ENCODE data around the gene SMARCAL1.
A peak's percentile ranks its signal among the peaks of the same experiment; 100 is the strongest.

Gene SMARCAL1

GRCh38 chr2:216392945-216393840 lies 19.1 kb upstream of the SMARCAL1 start:
- DNase-seq (ENCODE audit: low read depth), result no peak

GRCh38 chr2:216394881-216395280 lies 17.4 kb upstream of the SMARCAL1 start:
- DNase-seq (ENCODE audit: low read depth), result no peak

- DNase-seq (ENCODE audit: low read depth), result no peak
Observed at GRCh38 chr2:216399621-216400020, 12.7 kb upstream of the SMARCAL1 start.

GRCh38 chr2:216402751-216403150 lies 9.5 kb upstream of the SMARCAL1 start:
- DNase-seq (ENCODE audit: low read depth), result no peak

- DNase-seq (ENCODE audit: low read depth), result peak; percentile 15
Observed at GRCh38 chr2:216404010-216404618, 8.2 kb upstream of the SMARCAL1 start.

- no peak for DNase-seq (ENCODE audit: low read depth)
Observed at GRCh38 chr2:216405588-216405987, 6.7 kb upstream of the SMARCAL1 start.

GRCh38 chr2:216406826-216407225 lies 5.5 kb upstream of the SMARCAL1 start:
- no peak for DNase-seq (ENCODE audit: low read depth)

GRCh38 chr2:216408426-216409290 lies 3.6 kb upstream of the SMARCAL1 start:
- no peak for DNase-seq (ENCODE audit: low read depth)

GRCh38 chr2:216410550-216410949 lies 1.7 kb upstream of the SMARCAL1 start:
- DNase-seq (ENCODE audit: low read depth), result no peak

- no peak for DNase-seq (ENCODE audit: low read depth)
Observed at GRCh38 chr2:216413882-216414281, 1.6 kb downstream of the SMARCAL1 start.

GRCh38 chr2:216414772-216415319 lies 2.6 kb downstream of the SMARCAL1 start:
- no peak for DNase-seq (ENCODE audit: low read depth)

- DNase-seq (ENCODE audit: low read depth), result no peak
Observed at GRCh38 chr2:216415541-216415940, 3.3 kb downstream of the SMARCAL1 start.

GRCh38 chr2:216416571-216417307 lies 4.5 kb downstream of the SMARCAL1 start:
- DNase-seq (ENCODE audit: low read depth), result no peak

- no peak for DNase-seq (ENCODE audit: low read depth)
Observed at GRCh38 chr2:216418981-216419380, 6.7 kb downstream of the SMARCAL1 start.

- DNase-seq (ENCODE audit: low read depth), result no peak
Observed at GRCh38 chr2:216420367-216421101, 8.2 kb downstream of the SMARCAL1 start.

- no peak for DNase-seq (ENCODE audit: low read depth)
Observed at GRCh38 chr2:216423071-216423470, 10.8 kb downstream of the SMARCAL1 start.

GRCh38 chr2:216424274-216424673 lies 12.0 kb downstream of the SMARCAL1 start:
- DNase-seq (ENCODE audit: low read depth), result no peak

- DNase-seq (ENCODE audit: low read depth), result no peak
Observed at GRCh38 chr2:216425008-216425787, 12.9 kb downstream of the SMARCAL1 start.

GRCh38 chr2:216426166-216426777 lies 14.0 kb downstream of the SMARCAL1 start:
- DNase-seq (ENCODE audit: low read depth), result no peak

GRCh38 chr2:216426938-216427337 lies 14.7 kb downstream of the SMARCAL1 start:
- DNase-seq (ENCODE audit: low read depth), result no peak

Measured in activated T-cell treated with anti-CD3 and anti-CD28 coated beads for 48 hours (primary cell).